ENCODE results near the gene PRDM2.

DNA sequence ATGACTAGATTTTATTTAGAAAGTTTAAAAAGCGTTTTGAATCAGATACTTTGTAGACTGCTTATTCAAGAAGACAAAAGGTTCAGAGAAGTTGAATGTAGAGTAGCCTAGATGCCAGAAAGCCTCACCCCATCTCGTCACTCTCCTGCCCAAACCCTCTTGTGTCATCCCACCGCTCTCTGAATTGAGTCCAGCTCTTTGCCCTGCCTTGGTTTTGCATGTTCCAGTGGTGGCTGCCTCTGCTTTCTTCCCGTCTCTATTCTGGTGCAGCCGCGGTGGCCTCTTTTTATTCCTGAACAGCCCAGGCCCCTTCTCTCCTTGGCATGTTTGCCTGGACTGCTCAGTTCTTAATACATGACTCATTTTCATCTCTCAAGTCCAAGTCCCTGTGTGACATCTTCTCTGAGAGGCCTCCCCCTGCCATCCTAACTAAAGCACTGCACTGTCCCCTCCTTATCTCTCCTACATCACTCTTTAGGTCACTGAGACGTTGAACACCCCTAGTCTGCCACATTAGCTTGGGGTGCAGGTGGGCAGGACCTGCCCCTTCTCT, 22.9 kb downstream of the PRDM2 start:
- TF ChIP-seq, protein P1, sequence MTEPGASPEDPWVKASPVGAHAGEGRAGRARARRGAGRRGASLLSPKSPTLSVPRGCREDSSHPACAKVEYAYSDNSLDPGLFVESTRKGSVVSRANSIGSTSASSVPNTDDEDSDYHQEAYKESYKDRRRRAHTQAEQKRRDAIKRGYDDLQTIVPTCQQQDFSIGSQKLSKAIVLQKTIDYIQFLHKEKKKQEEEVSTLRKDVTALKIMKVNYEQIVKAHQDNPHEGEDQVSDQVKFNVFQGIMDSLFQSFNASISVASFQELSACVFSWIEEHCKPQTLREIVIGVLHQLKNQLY (CRISPR knock-in tag; IDR thresholded peaks at IDR 0.05), result no peak
- no peak for TF ChIP-seq ZBTB21 (CRISPR knock-in tag; IDR thresholded peaks at IDR 0.05)

All from HepG2 (cell line).